NCI-H1436 treated with DMSO at 0.1 percent for 48 hours (cell line): ENCODE results near the gene PLEKHM3.
"Not testable (repeated sequence)": the region's sequence is repeated elsewhere in the genome, so short reads cannot be mapped to it uniquely, and the experiment has no call there.

Source experiments
- DNase-seq: peaks from one replicate; lab custom pipeline; 2025; lab: John Stamatoyannopoulos, UW

The PLEKHM3 gene

DNA sequence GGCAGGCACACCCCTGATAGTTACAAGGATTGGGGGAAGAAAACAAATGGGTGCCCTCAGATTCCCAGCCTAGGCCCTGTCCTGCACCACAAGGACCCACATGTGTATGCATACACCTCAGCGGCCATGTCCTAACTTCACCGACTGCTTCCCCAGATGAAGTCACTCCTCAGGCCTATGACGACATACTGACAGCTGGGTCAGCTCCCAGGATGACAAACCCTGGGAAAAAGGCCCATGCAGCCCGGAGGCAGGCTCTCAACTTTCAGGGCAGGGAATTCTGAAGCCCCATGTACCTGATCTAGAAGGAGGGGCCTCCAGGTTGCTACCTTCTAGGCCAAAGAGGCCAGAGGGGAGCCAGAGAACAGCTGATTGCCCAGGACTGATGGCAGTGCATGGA, 11.0 kb upstream of the PLEKHM3 start:
- DNase-seq, result no peak

GRCh38 chr2:208034503-208035140, 9.3 kb upstream of the PLEKHM3 start:
- no peak for DNase-seq

GRCh38 chr2:208033701-208034502, 8.6 kb upstream of the PLEKHM3 start:
- DNase-seq, result no peak

- no peak for DNase-seq
These were observed 6.3 kb upstream of the PLEKHM3 start for GRCh38 chr2:208031608-208032019.

DNA sequence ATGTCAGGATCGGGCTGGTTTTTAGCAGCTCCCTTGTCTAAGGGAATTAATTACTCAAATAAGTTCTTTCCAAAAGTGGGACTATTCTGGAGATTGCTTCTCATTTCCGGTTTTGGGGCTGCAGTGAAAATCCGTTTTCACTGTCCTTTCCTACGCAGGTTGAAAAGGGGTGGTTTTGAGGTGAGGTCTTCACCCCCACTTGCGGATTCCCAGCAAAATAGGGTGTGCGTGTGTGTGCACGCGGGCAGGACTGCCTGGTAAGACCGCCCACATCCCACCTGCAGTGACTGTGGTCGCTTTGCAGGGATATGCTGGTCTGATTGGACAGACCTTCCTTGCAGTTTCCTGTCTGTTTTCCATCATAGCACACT, 472 bp upstream of the PLEKHM3 start:
- no peak for DNase-seq

GRCh38 chr2:208024091-208024490, 1.2 kb downstream of the PLEKHM3 start:
- DNase-seq, result no peak

GRCh38 chr2:208020253-208020652, 5.1 kb downstream of the PLEKHM3 start:
- DNase-seq, result no peak

GRCh38 chr2:208018124-208018712, 7.1 kb downstream of the PLEKHM3 start:
- not testable (repeated sequence) for DNase-seq

DNA sequence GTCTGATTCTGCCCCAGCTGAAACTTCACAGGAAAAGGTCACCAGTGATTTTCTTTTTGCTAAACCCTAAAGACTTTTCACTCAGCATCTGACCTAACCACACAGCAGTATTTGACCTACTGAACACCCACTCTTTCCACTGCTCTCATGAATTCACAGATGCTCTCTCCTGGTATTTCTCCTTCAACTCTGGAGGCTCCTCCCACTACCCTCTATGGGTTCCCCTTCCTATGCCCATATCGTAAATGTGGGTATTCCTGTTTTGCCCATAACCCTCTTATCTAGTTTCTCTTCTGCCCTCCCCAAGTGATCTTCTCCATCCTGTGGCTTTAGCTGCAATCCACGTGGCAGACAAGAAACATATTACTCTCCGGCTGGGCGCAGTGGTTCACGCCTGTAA, 7.6 kb downstream of the PLEKHM3 start:
- no peak for DNase-seq

DNA sequence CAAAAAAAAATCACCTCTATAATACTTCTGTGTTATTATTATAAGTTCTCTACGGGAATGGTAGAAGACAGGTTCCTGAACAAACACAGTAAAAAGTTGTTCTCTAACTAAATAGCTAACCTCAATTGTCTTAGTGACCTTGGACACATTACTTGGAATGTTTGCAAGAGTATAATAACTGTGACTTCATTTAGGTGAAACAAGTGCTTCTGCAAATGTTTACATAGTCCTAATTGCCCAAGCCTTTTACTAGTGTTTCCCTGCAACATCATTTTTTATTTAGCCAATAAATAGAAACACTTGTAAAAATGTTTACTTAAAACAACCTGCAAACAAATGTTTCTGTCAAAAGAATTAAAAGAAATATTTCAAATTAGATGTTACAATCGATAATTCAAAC, 9.9 kb downstream of the PLEKHM3 start:
- DNase-seq, result no peak

GRCh38 chr2:208013285-208014178, 11.8 kb downstream of the PLEKHM3 start:
- no peak for DNase-seq

DNA sequence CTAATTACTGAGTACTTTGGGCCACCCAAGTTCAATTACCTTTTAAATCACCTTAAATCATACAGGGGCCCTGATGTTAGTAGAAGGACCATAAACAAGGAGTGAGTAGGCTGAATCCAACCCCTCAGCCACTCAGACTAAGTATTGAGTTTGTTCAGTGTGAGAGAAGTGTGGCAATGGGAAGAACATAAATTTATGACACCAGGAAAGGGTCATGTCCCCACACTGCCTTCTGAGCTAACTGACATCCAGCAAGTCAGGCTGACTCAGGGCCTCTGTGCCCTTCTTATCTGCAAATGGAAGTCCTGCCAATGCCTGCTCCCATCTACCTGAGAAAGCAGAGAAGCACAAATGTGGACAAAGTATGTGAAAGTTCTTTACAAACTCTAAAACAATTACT, 12.9 kb downstream of the PLEKHM3 start:
- no peak for DNase-seq

DNA sequence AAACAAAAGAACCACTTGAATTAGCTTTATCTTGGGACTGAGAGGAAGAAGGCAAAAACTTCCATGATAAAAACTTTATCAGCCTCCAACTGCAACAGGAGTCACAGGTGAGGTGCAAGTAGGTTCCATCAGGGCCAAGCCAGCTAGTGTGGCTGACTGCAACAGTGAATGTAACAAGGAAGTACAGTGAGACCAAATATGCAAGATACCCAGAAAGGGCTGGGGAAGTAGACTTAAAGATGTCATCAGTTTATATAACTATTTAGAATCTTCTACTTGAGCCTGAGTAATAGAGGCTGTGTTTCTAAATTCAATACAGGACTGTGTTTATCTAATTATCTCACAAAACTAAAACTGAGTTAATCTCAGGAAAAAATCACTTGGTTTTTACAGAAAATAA, 14.8 kb downstream of the PLEKHM3 start:
- no peak for DNase-seq

DNA sequence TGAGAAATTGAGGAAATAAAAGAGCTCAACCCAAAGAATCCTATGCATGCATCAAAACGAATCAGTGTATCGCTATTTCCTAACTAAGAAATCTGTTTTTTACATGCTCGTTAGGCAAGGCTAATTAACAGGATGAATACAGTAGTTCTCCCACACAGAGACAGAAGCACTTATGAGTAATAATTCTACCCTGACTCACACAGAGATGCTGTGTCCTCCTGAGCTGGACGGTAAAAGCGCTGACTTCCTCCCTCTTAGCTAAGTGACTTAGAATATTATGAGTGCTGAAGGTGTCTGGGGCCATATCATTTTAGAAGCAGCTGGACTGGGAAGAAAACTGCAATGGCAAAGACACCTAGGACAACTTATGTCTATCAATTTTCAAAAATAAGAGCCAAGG, 18.5 kb downstream of the PLEKHM3 start:
- DNase-seq, result no peak

DNA sequence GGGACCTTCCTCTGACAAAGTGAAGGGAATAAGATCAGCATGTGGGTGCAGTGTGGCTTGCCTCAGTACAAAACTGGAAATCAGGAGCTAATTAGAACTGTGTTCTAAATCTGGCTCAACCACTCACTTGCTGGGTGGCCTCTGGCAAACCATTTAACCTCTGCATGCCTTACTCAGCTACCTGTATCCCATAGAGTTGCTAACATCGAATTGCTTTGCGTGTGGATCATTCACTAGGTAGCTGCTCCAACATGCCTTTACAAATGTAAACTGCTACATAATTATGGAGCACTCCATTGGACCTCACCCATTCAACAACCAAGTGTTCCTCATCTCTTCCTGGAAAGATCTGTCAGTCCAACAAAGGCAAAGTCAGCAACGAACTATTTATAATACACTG, 19.0 kb downstream of the PLEKHM3 start:
- DNase-seq, result no peak

- DNase-seq, result no peak
These were observed 23.4 kb downstream of the PLEKHM3 start for GRCh38 chr2:208001924-208002323.

DNA sequence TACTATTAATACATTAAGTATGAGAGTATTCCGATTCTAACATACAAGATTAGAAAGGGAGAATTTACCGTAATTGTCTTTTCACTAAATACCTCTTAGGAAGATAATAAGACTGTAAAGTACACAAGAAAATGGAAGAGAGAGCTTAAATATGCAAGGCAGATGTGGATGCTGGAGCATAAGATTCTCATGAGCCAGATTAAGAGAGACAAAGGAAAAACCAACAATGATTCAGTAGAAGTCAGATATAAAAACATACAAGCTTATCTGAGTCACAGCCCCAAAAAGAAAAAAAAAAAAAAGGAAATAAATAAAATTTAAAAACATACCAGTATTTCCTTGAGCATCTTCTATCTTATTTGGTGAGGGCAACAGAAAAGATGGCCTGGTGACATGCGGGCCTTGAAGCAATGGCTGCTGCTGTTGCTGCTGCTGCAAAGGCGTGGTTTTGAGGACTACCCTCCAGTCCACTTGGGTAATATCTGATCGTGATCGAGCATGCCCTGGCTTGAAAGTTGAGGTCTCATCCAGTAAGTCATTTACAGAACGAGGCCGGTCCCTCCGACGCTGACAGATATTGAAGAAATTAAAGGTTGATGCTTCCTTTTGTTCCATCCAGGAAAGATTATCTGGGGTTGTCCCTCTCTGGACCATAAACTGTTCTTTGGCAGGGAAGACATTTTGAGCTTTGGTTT, 24.5 kb downstream of the PLEKHM3 start:
- no peak for DNase-seq

DNA sequence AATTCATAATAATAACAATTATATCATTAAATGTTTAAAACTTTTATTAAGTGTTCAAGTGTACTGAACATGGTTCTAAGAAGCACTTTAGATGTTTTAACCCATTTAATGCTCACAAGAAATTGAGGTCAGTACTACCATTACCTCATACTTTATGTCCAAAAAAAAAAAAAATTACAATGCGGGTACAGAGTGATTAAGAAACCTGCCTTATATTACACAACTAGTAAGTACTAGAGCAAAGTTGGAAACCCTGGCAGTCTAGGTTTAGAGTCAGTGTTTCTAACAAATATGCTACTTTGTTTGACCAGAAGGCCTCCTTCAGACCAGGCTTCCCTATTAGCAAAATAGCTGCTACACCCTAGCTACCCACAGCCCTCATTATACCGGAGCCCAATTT, 28.5 kb downstream of the PLEKHM3 start:
- DNase-seq, result no peak

DNA sequence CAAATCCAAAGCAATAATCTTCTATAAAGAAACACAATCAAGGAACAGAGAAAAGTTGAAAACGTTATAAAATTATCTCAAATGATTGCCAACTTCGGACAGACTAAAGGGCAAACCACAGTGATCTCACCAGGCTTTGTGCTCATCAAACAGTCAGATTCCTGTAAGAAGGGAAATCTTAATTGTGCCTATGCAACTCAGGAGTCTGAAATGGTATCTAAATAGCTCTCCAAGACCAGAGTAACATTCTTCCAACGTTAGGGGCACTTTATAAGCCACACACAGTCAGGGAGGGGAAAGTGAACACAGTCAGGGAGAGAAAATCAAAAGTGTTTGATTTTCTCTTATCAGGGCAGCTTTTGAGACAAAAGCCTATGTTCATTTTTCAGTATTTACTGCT, 29.4 kb downstream of the PLEKHM3 start:
- no peak for DNase-seq

- DNase-seq, result no peak
These were observed 32.1 kb downstream of the PLEKHM3 start for GRCh38 chr2:207993151-207993763.

DNA sequence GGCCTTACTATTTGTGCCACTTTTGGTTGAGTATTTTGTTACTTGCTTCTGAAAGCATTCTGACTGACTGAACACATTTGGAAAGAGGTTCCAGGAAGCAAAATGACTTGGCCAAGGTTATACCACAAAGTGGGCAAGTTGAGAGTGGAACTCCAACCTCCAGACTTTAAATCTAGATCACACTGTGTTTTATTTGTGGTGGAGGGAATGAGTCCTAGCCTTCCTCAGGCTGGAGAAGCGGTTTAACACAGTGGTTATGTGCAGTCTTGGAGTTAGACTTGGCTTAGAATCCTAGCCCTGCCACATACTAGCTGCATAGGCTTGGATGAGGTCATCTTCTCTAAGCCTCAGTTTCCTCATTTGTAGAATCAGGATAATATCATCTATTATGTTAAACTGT, 33.4 kb downstream of the PLEKHM3 start:
- DNase-seq, result no peak
